ENCODE measurements around the gene ICOSLG.

The ICOSLG gene

GRCh38 chr21:44272284-44272858 is 31.6 kb upstream of the ICOSLG start:
- H3K4me3 ChIP-seq (ENCODE audit: low read length) = no peak overlapping the region
- TF ChIP-seq CTCF (conservative IDR thresholded peaks at IDR 0.05; ENCODE audit: low read length) = no peak
- no peak for DNase-seq (ENCODE audit: low read depth)

GRCh38 chr21:44271558-44272283 is 31.0 kb upstream of the ICOSLG start:
- no peak for DNase-seq (ENCODE audit: low read depth)
- no peak overlapping the region for H3K4me3 ChIP-seq (ENCODE audit: low read length)
- TF ChIP-seq CTCF (conservative IDR thresholded peaks at IDR 0.05; ENCODE audit: low read length) = no peak

- DNase-seq (ENCODE audit: low read depth) = no peak
- no peak for TF ChIP-seq CTCF (conservative IDR thresholded peaks at IDR 0.05; ENCODE audit: low read length)
- no peak overlapping the region for H3K4me3 ChIP-seq (ENCODE audit: low read length)
Observed at GRCh38 chr21:44269090-44269489, 28.3 kb upstream of the ICOSLG start.

- DNase-seq (ENCODE audit: low read depth) = no peak
Observed at GRCh38 chr21:44267655-44268142, 27.0 kb upstream of the ICOSLG start.

GRCh38 chr21:44265734-44266270 is 25.1 kb upstream of the ICOSLG start:
- no peak for TF ChIP-seq CTCF (conservative IDR thresholded peaks at IDR 0.05; ENCODE audit: low read length)
- DNase-seq (ENCODE audit: low read depth) = no peak
- H3K4me3 ChIP-seq (ENCODE audit: low read length) = no peak overlapping the region

More at GRCh38 chr21:44267655-44268142, 27.0 kb upstream of the ICOSLG start:
- H3K4me3 ChIP-seq (ENCODE audit: low read length) = no peak overlapping the region
- no peak; the same call in 1 of the 2 replicates for TF ChIP-seq CTCF (conservative IDR thresholded peaks at IDR 0.05; ENCODE audit: low read length)

- TF ChIP-seq CTCF (conservative IDR thresholded peaks at IDR 0.05; ENCODE audit: low read length) = no peak
- no peak overlapping the region for H3K4me3 ChIP-seq (ENCODE audit: low read length)
- DNase-seq (ENCODE audit: low read depth) = no peak
Observed at GRCh38 chr21:44263768-44264167, 23.0 kb upstream of the ICOSLG start.

Data from AG10803 (cell line).